Fibroblast of skin of abdomen (primary cell): ENCODE data around the gene OFD1. TPM values are rescaled to one million over a fixed set of nuclear protein-coding genes. Genes with fewer than 3 reads are reported as not detected.

Experiments
- DNase-seq: peaks from one replicate; pipeline ENCODE4 v3.0.0-alpha.2; 2013
- polyA plus RNA-seq, 2 experiments: library from polyadenylated mRNA; unstranded; fragments of 120-200 nt; gene quantifications; one replicate each; pipeline ENCODE4 v1.2.1, GENCODE V29; 2013; ENCODE audit not compliant: insufficient read length in 2 of 2

OFD1 gene, protein sequence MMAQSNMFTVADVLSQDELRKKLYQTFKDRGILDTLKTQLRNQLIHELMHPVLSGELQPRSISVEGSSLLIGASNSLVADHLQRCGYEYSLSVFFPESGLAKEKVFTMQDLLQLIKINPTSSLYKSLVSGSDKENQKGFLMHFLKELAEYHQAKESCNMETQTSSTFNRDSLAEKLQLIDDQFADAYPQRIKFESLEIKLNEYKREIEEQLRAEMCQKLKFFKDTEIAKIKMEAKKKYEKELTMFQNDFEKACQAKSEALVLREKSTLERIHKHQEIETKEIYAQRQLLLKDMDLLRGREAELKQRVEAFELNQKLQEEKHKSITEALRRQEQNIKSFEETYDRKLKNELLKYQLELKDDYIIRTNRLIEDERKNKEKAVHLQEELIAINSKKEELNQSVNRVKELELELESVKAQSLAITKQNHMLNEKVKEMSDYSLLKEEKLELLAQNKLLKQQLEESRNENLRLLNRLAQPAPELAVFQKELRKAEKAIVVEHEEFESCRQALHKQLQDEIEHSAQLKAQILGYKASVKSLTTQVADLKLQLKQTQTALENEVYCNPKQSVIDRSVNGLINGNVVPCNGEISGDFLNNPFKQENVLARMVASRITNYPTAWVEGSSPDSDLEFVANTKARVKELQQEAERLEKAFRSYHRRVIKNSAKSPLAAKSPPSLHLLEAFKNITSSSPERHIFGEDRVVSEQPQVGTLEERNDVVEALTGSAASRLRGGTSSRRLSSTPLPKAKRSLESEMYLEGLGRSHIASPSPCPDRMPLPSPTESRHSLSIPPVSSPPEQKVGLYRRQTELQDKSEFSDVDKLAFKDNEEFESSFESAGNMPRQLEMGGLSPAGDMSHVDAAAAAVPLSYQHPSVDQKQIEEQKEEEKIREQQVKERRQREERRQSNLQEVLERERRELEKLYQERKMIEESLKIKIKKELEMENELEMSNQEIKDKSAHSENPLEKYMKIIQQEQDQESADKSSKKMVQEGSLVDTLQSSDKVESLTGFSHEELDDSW
- polyA plus RNA-seq (2013, experiment 1 of 2; ENCODE audit: insufficient read length): 14.2 TPM
- polyA plus RNA-seq (2013, experiment 2 of 2; ENCODE audit: insufficient read length): 12.6 TPM

- peak; percentile 94 for DNase-seq
Observed at GRCh38 chrX:13734278-13735172, at the start of gene OFD1, which contains the start of gene TRAPPC2. OFD1 (plus strand) TSS chrX:13734748; CDS start chrX:13735072, 324 bp downstream. TRAPPC2 (minus strand) TSS chrX:13734620; CDS start chrX:13719963, 14,657 bp downstream.

GRCh38 chrX:13685126-13685763 lies 49.3 kb upstream of the OFD1 start:
- no peak for DNase-seq

GRCh38 chrX:13687203-13687602 lies 47.3 kb upstream of the OFD1 start:
- DNase-seq: no peak

DNA sequence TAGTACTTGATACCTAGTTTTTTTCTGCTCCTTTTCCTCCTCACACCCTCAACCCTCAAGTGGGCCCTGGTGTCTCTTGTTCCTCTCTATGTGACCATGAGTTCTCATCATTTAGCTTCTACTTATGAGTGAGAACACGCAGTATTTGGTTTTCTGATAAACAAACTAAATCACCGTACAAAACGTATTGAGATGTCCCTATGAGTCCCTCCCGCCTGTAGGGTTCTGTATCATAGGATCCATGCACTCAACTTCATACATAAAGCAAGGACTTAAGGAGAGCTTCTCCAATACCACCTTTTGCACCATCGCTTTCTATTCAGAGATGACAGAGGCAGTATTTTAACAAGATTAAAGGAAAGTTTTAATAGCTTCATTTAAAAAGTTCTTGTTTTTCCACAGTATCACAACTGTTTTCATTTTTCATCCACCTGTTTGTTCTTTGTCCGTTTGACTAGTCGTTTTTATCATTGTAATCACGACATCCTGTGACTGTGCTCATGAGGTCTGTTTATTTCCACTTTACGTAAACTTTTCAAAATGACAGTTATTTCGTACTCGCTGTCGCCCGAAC lies 46.1 kb upstream of the OFD1 start:
- DNase-seq: no peak

- peak; percentile 70 for DNase-seq
Observed at GRCh38 chrX:13688958-13689740, 45.4 kb upstream of the OFD1 start, which contains the start of gene RAB9A. RAB9A (plus strand) TSS chrX:13689128; CDS start chrX:13708747, 19,619 bp downstream.

- DNase-seq: peak; percentile 9
Observed at GRCh38 chrX:13689741-13690211, 44.8 kb upstream of the OFD1 start.

DNA sequence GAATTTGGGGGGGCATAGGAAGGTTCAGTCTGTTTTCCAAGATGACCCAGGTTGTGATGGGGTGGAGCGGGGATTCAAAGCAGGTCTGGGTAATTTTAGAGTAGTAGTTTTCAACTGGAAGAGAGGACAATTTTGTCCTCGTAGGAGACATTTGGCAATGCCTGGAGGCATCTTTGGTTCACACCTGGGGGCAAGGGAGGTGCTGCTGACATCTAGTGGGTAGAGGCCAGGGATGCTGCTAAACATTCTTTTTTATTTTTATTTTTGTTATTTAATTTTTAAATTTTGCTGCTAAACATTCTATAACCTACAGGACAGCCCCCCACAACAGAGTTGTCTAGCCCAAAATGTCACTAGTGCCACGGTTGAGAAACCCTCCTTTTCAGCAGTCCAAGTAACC lies 43.7 kb upstream of the OFD1 start:
- DNase-seq: no peak

GRCh38 chrX:13691841-13692371 lies 42.6 kb upstream of the OFD1 start:
- DNase-seq: no peak

- DNase-seq: no peak
Observed at GRCh38 chrX:13692771-13693231, 41.7 kb upstream of the OFD1 start.

- DNase-seq: peak; percentile 7
Observed at GRCh38 chrX:13693341-13693961, 41.1 kb upstream of the OFD1 start.

- peak; percentile 12 for DNase-seq
Observed at GRCh38 chrX:13694359-13694758, 40.2 kb upstream of the OFD1 start.

DNA sequence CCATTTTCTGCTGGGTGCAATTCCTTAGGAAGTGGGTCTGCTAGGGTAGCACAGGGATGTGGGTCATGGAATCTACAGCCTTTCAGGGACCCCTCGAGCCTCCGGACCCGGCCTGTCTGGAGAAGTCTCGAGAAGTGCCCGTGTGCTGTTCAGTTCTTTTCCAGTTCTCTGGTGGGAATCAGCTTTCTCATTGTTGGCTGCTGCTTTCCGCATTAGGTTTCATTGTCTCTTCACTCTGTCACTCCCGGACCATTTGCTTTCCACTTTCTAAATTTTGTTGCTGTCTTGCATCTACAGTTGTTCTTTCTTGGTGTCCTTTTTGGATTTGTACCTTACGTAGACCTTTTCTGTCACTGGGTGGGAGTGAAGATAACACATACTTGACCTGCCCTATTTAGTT lies 39.6 kb upstream of the OFD1 start:
- DNase-seq: no peak

- DNase-seq: no peak
Observed at GRCh38 chrX:13695601-13696115, 38.9 kb upstream of the OFD1 start.

- no peak for DNase-seq
Observed at GRCh38 chrX:13697455-13697854, 37.1 kb upstream of the OFD1 start.

DNA sequence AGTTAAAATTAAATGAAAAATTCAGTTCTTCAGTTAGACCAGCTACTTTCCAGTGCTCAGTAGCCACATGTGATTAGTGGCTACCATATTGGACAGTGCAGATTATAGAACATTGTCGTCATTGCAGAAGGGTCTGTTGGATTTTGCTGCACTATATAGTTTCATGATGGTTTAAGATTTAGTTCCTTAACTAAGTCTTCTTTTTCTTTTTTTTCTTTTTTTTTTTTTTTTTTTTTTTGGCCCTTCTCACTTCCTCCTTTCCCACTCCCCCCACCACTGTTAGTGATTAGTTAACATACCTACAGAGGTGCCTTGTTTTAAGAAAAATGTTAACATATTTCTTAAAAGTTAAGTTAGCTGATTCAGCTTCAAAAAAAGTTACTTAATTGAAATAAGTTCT lies 36.6 kb upstream of the OFD1 start:
- no peak for DNase-seq

DNA sequence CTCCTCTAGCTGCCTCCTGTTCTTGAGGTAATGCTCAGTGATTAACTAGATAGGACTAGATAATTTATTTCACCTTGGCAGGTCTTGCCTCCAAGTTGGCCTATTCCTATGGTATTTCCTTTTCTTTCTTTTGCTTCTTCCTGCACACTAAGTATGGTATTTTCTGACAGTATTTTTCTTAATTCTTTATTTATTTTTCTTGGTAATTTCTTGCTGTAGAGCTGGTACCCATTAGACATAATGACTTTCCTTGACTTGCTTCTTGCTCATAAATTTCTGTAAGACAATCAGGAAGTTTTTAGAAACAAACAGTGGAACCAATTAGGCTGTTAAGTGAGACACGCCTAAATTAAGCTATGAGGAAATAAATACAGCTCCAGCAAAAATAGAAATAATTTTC lies 36.1 kb upstream of the OFD1 start:
- DNase-seq: no peak

DNA sequence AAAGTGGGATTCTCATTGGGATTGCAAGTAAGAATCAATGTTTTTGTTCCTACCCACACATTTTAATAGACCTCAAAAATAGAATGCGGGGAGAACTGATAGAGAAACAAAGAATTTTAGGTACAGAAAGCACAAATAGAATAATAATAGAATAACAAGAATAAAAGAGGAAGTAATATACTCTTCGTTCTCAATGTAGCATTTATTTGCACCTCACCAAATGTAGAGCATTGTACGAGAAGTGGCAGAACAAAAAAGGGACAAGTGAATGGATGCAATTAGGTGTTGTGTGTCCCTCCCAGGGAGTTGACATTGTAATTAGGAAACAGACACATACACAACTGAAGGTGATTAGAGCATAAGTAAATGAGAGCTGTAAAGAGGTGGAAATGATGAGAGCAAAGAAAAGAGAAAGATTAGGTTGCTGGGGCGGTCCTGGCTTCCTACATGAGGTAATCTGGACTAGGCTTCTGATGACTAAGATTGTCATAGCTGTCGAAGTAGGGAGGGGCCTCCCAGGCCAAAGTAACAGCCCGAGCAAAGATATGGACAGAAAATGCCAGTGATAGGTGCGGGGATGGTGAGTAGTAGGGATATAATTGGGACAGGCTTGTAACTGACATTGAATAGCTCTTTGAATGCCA lies 35.2 kb upstream of the OFD1 start:
- no peak for DNase-seq

GRCh38 chrX:13700380-13700779 lies 34.2 kb upstream of the OFD1 start:
- peak; percentile 8 for DNase-seq
